Measurements from ENCODE around the gene KIRREL3.

KIRREL3 gene

DNA sequence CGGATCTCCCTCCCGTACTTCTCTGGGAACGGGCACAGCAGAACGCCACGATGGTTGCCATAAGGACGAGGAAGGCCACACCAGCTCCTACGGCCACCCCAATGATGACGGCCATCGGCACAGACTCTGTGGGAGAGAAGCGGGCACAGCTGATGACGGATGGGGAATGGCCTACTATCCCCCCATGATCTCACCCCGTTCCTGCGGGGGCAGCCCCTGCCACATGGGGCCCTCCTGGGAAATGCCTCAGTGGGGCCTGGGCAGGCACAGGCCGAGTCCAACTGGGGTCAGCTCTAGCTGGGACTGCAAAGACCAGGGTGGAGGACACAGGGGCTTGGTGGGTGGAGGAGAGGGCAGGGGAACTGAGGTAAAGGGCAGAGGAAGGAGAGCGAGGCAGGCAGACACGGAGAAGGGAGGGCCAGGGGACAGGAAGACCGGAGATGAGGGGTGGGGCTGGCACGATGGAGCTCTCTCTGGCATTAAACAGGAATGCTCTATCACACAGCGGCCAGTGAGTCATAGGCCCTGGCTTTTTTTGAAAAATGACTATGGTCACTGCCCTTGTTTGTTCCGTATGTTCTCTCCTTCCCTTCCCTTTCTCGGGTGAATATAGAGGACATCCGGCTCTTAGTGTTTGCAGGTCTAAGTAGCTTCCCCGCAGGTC is 569.0 kb downstream of the KIRREL3 start:
- no peak for DNase-seq

DNA sequence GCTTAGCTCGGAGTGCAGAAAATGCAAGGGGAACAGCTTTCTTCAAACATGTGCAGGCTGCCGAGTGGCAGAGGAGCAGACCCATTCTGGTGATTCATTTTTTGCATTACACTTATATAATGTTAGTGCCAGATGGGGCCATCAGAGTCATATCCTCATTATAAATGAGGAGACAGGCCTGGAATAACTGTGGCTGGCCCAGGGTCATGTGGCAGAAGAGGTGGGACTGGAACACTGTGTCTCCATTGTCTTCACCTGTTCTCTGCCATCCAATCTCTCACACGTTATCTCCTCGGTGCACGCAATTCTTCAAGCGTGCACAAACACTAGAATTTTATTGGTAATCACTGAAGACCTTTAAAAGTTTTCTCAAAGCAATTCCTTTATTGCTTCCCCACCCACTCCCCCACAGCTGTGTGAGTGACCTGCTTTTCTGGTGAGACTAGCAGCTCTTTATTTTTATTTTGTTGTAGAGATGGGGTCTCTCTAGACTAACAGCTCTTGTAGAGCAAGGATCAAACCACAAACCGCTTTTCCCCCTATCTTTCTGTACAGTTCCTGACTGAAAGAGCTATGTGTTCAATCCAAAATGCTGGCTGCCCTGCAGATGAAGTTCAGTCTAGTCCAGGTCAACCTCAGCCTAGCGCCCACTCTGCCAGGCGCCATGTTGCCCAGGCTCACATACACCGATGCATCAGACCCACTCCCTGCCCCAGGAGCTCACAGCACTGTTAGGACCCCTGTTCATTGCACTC is 569.8 kb downstream of the KIRREL3 start:
- DNase-seq = no peak

DNA sequence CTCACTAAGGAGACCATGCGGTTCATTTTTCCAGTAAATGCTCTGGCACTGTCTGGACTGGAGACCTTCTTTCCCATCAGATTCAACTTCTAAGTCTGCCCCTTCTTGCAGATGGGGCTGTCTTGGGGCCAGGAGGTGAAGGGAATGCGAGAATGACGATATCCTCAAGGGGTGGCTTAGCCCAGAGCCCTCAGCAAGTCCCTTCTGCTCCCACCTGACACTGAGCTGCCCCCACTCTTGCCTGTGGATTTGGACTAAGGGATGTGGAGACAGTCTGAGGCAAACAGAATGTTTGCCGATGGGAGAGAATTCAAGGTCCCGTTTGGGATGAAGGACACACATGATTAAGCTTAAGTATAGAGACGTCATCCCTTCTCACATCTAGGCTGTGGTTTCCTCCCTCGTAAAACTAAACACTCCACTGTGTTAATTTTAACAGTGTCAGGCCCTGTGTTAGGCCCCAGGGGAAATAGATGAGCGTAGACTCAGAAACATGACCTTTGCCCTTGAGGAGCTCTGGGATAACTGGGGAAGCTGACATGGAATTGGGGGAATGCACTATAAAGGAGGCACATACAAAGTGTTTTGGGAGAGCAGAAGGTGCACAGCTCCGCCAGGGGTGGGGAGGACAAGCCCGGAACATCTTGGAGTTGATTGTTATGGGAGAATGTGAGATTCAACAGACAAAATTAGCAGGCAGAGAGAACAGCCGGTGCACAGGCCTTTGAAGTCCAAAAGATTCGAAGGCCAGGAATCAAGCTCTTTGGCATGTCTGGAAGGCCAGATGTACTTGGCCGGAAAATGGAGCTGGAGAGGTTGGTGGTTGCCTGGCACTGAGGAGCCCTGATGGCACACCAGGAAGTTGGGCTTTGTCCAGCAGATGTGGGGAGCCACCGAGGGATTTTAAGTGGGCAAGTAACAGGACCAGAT is 573.5 kb downstream of the KIRREL3 start:
- no peak for DNase-seq

DNA sequence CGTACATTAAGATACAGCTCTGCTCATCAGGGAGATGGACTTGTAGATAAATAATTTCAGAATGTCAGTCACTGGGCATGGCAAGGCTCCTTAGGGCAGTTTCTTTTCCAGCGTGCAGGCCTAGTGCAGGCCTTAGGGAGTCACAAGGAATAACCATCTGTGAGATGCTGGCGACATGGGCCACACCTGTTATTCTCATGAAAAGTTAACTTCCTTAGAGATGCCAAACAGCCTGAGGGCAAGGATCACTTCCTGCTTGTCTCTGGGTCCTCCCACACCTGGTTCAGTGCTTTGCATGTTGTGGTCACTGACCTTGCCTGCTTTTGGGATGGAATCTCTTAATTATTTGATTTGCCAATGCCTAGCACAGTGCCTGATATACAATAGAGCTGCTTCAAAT is 574.5 kb downstream of the KIRREL3 start:
- no peak for DNase-seq

DNA sequence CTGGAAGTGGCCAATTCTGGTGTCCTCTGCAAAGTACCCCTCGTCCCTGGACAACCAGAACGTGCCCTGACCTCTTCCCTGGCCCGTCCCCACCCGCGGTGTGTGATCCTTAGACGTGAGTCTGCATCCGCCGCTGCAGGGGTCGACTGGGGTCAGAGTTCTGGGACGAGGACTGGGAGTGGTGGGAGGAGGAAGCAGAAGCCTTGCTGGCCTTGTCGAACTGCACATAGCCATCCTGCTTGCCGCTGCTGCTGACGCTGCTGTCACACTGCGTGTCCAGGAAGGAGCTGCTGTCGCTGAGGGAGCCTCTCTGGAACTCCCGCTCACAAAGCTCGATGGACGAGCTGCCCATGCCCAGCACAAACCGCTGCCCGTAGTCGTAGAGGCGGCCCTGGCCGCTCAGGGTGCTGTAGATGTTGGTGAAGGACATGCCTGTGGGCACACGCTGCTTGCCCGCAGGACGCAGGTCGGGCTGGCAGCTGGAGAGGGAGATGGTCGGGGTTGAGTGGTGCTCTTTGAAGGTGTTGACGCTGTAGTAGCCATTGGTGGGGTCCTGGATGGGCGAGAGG is 576.0 kb downstream of the KIRREL3 start:
- no peak for DNase-seq

DNA sequence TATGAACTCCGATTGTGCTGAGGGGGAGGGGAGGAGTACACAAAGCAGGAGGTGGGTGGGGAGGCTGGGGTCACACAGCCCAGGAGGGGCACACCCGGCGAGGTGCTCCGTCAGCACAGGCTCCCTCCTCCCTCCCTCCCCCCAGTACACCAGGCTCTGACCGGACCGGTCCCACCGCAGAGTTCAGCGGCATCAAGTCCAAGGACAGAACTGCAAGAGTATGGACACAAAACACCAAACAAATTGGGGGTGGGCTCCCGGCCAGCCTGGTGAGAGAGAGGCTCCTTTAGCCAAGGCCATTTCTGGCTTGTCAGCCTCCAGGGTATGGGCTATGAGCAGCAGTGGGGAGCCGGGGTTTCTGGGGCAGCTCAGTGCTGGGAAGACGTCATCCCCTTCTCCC is 576.8 kb downstream of the KIRREL3 start:
- no peak for DNase-seq

DNA sequence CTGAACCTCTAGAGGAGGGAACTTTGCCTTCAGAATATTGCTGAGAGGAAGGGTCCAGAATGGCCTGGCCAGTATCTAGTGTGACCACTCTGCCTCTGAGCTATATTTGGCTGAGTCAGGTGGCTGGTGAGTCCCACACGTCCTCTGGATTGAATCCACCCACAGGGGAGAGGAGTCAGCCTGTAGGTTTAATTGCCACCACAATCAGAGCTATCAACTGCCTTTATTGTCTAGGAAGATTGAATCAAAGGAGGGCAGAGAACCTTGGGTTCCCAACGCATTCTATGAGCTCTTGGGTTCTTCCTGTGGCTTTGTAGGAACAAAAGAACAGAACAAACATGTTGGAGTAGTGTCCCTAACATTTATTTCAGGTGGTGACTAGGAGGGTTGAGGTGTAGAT is 577.4 kb downstream of the KIRREL3 start:
- DNase-seq = no peak

DNA sequence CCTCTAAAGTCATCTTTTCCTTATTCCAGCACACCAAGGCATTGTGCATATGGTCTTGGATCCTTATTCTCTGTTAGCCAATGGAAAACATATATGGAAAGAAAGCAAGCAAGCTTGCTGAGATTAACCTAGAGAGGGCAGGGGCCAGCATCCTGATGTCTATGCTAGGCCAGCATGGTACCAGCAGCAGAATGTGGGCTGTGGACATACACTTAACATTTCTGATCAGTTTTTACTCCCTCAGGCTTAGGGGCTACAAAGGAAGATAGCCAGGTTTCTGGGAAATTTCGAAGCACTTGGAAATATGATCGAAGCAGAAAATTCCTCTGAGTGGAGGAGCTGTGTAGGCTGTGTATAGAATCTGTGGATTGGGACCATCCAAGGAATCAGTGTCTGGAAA is 578.1 kb downstream of the KIRREL3 start:
- DNase-seq = no peak

DNA sequence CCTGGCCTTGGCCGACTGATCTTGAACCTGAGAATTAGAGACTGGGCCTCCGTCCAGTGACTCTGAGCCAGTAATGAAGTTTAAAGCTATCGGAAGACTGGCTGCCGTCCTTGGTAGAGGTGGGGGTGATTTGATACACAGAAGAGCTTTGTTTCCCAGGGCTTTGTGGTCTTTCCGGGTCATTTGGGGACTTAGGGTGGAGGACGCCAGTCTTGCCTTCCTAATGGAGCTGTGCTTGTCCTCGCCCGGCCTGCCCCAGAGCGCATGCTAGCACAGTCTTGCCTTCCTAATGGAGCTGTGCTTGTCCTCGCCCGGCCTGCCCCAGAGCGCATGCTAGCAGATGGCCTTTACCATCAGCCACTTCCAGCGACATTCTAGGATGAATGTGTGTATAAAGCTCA is 579.3 kb downstream of the KIRREL3 start:
- DNase-seq = no peak

DNA sequence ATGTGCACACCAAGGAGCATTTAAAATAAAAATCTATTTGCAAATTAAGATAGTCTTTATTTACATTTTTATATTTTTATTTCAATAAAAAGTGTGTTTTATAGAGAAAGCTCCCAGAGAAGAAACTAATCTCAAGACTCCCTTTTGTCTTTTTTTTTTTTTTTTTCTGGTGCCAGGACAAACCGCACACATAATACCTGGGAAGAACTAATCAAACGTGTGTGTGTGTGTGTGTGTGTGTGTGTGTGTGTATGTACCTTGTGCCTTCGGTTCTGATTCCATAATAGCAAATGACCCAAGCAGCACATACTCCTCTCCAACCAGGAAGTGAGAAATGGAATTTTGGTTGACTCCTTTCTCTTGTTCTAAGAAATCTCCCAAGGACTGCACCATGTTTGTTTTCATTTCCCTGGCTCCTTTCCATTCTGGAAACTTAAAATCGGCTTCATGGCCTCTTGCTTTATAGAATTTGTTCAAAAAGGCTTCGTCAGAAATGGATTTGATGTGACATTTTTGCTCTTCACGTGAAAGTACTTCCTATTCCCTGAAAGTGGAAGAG is 579.8 kb downstream of the KIRREL3 start:
- DNase-seq = no peak

DNA sequence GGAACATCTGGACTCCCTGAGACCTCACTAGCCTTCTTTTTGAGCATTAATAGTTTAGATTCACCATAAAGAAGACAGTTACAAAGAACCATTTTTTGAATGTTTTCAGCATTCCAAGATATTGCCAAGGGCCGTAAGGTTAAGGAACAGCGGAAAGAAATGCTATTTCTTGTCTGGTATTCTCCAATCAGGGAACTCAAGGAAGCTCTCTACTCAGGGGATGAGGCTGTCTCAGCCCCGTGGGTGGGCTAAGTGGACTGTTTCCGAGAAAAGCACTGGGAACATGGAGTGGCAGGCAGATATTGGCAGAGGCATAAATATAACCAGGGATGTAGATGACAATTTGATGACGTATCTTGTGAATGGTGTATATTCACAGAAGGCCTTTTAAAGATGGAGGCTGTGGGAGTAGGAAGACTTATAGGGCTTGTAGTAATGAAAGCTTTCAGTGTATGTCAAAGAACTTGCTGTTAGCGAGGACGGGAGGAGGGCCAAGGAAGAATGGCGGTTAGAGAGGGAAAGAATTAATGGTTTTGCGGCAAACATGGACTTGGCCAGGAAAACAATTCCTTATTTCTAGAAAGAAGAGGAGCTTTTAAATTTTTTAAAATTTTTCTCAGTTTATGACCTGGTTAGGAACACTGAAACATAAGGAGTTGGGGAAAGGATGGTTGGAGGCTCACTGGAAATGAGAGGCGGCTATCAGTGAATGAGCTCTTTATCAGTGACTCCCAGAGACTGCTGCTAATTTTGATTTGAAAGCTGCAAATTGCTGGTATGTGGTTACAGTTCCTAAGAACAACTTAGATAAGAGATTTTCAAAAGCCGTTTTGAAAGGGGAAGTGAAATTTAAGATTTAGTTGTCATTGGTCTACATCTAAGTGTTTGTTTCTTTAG is 580.5 kb downstream of the KIRREL3 start:
- no peak for DNase-seq

DNA sequence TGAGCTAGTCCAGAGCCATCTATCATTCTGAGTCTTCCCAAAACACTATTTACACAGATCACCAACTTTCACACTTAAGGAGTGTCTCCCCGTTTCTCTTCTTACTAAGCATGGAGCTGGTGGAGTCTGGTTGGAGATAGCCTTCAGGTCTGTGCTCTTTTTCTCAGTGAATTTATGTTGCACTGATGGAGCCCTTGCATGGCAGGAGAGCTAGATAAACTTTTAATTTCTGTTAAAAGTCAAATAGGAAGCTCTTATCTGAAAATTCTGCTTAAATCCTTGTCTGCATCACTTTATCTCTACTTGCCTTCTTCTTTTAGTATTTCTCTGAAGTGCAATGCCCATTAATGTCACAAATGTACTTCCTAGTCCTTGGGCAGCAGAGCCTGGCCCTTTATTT is 581.7 kb downstream of the KIRREL3 start:
- no peak for DNase-seq

DNA sequence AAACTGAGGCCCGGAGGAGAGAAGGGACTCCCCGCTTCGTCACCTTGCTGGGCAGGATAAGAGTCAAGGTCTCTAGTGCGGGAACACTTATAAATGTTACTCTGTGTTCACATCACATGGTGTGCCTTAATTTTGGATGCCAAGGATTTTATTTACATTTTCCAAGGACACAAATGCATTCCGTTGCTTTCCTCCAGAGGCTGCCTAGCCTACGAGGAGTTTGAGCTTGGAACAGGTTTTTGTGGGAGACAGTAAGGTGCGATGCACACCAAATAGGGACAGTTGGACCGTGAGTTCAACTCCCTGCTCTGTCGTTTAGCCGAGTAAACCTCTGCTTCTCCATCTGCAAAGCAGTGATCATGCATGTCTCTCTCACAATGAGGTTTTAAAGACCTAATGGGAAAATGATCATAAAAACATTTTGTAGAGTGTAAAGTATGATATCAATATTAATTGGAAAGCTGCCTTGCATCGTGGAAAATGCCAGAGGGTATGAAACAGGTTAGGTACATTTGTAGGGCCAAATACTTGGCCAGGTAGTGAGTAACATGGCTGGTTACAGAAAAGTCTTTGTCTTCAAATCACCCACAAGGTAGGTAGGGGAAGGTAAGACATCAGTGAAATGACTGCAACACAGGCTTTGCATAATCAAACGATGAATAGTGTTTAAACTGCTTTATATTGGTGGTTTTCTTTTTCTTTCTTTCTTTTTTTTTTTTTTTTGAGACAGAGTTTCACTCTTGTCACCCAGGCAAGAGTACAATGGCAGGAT is 583.3 kb downstream of the KIRREL3 start:
- no peak for DNase-seq

DNA sequence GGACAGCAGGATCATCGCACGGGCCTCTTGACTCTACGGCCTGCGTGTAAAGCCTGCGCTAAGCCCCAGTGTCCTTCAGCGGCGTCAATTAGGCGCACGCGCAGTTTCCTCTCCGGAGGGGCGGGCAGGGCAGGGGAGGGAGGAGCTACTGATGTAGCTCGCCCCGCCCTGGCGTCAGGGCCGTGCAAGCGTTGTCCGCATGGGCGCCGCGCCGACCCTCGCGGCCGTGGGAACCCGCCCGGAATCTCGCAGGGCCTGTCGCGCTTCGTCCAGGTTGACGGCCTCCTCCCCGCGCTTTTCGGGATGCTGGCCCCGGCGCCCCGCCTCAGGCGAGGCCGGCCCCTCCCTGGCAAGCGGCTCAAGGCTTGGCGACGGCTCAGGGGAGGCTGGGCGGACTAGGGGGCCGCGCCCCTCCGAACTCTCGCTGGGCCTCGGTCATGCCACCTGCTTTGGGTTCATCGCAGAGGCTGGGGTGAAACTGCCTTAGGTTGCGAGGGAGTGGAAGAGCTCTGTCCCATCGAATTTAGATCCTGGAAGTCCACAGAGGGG is 584.0 kb downstream of the KIRREL3 start:
- DNase-seq = peak; percentile 74

DNA sequence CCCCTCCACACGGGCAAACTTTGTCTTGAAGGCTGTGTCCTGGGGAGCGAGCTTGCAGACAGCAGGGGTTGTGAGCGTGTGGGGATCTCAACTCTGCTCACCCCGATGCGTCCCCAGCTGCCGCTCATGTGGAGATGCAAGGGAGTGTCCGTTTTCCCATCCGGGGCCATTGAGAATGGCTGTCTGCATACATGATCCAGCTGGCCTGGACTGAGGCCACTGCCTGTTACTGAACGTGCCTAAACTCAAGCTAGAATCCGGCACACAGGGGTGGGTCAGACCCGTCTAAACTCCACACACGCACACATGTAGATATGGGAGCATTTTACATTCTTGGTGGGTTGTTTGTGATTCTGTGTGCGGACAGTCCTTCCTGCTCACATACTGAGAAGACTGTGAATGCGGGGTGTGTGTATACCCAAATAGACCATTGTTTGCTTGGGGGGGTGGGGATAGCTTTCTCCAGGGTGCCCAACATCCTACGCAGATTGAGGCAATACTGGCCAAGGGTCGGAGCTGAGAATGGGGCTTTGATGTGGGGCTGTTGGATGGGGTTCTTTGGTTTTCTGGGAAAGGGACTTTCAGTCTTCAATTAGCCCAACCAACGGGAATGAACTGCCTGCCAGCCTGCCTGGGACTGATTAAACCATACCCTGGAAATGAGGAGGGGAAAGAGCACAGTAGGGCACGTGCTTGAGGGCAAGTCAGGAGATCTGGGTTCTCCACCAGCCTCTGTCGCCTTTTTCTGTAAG is 584.7 kb downstream of the KIRREL3 start:
- DNase-seq = no peak

DNA sequence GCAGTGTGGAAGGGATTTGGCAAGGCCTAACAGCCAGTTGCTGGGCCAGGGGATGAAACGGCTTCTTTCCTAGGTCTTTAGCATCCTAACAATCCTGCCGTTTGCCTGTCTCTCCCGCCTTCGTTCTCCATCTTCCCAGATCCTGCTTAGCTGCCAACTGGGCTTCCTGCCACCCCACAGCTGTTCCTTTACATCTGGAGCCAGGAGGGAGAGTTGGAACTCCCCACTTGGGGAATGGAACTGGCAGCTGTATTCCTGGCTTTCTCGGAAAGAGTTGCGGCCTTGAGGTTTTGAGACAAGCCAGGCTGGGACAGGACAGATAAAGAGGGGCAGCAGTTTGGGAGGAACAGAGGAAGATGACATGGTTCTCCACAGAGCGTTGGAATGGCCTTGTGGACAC is 585.4 kb downstream of the KIRREL3 start:
- DNase-seq = no peak

DNA sequence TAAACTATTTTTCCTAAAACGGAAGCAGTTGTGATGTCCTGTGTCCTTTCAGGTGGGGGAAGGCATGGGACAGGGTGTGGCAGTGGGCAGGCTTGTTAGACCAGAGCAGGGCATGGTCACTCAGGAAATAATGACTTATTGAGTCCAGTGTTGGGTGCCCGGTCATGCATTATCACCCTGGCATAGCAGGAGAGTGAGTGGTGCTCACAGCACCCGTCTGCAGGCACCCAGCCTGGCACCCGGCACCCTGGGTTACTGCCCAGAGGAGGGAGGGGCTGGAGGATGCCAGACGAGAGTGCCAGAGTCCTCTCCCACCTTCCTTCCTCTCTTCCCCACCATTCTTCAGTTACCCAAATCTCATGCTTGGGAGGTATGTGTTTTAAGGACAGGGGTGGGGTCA is 586.0 kb downstream of the KIRREL3 start:
- no peak for DNase-seq

DNA sequence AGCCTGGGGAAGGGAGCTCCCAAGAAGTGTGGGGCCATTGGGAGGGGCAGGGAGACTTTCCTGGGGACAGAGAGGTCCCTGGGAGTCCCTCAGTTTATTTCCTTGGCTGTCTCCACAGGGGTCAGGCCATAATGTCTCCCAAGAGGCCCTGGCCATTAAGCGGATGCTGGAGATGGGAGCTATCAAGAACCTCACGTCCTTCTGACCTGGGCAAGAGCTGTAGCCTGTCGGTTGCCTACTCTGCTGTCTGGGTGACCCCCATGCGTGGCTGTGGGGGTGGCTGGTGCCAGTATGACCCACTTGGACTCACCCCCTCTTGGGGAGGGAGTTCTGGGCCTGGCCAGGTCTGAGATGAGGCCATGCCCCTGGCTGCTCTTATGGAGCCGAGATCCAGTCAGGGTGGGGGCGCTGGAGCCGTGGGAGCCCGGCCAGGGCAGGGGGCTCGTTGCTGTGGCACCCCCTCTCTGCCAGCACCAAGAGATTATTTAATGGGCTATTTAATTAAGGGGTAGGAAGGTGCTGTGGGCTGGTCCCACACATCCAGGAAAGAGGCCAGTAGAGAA is 586.6 kb downstream of the KIRREL3 start:
- DNase-seq = no peak

DNA sequence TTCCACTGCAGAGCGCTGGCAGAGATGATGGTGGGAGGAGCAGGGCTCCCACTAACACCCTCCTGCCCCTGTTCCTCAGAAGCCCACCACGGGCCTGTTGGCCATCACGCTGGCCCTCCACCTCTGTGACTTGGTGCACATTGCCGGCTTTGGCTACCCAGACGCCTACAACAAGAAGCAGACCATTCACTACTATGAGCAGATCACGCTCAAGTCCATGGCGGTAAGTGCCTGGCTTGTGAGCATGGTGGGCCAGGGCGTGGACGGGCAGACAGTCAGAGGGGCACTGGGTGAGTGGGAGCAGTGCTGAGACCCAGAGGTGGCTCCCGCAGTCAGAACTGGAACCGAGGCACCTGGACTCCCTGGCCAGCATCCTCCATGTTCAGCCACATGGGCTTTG is 587.1 kb downstream of the KIRREL3 start:
- no peak for DNase-seq

DNA sequence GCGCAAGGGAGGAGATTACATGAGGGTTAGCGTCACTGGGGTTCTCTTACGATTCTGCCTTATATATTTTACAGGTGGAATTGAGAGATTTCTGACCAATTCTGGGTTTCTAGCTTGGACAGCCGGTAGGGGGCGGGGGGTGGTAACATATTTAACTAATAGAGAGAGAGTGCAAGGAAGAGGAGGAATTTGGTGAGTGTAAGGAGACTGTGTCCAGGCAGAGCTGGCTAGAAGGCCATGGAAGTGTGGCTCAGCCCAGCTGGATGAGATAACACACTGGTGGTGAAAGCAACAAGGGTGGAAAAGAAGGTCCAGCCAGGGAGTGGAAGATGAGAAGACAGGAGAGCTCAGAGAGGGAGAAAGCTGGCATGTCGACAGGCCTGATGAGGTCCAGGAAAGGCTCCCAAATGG is 588.6 kb downstream of the KIRREL3 start:
- DNase-seq = no peak
